Loucy (cell line): ENCODE results near the gene MPL.

Experiments
- EZH2phosphoT487 ChIP-seq: fragments of 200-600 bp; IDR thresholded peaks from 2 replicates; pipeline ENCODE4 v1.6.1; 2018; ENCODE audit warnings: antibody characterized with exemption, mild to moderate bottlenecking, moderate library complexity, borderline replicate concordance
- TF ChIP-seq, protein P1 (sequence below): fragments of 200-600 bp; sonication (generic); conservative IDR thresholded peaks from 2 replicates; pipeline ENCODE4 v1.5.1; 2014; ENCODE audit warnings: mild to moderate bottlenecking, antibody characterized with exemption, low read length

DNA sequence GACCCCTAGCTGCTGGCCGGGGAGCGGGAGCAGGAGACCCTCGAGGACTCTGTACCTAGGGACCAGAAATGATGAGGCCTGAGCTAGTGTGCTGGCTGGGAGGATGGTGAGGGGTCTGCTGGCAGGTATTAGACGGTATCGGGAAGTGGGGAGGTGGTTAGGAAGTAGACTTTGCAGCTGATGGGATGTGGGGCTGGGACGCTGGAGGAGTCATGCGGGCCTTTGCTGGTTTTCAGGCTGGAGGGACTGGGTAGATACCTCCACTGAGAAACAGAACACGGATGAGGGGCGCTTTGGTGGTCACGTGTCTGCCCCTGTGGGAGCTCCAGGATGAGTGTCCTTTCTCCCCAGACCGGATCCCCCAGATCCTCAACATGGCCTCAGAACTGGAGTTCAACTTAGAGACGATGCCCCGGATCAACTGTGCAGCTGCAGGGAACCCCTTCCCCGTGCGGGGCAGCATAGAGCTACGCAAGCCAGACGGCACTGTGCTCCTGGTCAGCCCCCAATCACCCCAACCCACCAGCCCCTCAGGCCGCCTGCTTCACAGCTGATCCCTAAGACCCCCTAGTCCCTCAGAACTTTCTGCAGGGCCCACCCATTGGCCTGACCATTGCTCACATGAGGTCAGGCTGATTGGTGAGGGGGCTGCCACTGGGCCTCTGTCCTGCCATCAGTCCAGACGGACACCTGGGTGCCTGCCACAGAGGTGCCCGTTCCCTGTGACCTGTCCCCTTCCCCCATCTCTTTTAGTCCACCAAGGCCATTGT is 28.8 kb upstream of the MPL start:
- TF ChIP-seq, protein P1, sequence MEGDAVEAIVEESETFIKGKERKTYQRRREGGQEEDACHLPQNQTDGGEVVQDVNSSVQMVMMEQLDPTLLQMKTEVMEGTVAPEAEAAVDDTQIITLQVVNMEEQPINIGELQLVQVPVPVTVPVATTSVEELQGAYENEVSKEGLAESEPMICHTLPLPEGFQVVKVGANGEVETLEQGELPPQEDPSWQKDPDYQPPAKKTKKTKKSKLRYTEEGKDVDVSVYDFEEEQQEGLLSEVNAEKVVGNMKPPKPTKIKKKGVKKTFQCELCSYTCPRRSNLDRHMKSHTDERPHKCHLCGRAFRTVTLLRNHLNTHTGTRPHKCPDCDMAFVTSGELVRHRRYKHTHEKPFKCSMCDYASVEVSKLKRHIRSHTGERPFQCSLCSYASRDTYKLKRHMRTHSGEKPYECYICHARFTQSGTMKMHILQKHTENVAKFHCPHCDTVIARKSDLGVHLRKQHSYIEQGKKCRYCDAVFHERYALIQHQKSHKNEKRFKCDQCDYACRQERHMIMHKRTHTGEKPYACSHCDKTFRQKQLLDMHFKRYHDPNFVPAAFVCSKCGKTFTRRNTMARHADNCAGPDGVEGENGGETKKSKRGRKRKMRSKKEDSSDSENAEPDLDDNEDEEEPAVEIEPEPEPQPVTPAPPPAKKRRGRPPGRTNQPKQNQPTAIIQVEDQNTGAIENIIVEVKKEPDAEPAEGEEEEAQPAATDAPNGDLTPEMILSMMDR: no peak
- TF ChIP-seq EZH2phosphoT487: no peak
